Measurements from ENCODE around the gene VGLL3.
"Not testable (repeated sequence)": the region's sequence is repeated elsewhere in the genome, so short reads cannot be mapped to it uniquely, and the experiment has no call there.

The VGLL3 gene, protein sequence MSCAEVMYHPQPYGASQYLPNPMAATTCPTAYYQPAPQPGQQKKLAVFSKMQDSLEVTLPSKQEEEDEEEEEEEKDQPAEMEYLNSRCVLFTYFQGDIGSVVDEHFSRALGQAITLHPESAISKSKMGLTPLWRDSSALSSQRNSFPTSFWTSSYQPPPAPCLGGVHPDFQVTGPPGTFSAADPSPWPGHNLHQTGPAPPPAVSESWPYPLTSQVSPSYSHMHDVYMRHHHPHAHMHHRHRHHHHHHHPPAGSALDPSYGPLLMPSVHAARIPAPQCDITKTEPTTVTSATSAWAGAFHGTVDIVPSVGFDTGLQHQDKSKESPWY

DNA sequence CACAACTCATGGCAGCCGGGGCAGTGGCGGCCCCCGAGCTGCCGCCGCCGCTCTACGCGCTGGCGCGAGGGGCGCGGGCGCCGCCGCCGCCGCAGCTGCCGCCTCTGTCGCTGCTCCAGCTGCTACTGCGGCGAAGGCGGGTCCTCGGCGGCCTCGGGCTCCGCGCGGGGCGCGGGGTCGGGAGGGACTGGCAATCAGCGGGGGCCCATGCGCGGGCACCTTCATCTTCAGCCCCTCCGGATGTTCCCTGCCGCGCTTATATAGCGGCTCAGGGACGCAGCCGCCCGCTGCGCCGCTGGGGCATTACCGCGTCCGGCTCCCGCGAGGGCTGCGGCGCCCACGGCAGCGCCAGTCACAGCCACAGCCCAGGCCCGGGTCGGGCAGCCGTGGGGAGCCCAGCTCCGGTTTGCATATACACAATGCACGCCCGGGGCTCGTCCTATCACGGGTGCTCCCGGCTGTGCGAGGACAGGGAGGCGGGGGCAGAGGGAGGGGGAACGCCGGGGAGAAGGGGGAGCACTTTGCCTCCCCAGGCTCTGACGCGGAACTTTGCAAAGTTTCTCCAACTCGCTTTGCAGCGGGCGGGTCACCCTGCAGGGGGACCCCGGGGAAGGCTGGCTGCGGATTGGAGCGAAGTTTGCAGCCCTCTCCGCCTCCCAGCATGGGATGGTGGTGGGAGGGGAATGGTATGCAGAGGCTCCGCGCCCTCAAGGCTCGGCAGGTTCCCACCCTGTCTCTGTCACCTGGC is at the start of gene VGLL3:
VGLL3 (minus strand) TSS at position 416 of the 748 bp plus-strand sequence; CDS start at position 10, 406 bp downstream.
- DNase-seq, result no peak

DNA sequence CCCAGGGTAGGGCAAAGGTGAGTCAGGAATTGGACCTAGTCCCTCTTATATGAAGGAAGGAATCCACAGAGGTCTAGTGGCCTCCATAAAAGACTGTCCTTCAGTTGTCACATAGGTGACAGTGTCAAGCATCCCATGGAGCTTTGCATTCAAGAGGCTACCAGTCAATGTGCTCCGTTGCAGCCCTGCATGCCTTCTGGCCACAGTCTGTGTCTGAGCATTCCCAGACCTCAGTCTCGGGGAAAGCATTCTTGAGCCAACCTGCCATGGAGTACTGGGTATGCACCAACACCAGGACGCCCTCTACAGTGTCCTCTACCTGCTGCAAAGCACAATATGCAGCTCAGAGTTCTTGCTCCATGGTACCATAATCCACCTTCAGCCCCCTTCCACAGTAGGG is 46.7 kb upstream of the VGLL3 start:
- DNase-seq, result no peak

DNA sequence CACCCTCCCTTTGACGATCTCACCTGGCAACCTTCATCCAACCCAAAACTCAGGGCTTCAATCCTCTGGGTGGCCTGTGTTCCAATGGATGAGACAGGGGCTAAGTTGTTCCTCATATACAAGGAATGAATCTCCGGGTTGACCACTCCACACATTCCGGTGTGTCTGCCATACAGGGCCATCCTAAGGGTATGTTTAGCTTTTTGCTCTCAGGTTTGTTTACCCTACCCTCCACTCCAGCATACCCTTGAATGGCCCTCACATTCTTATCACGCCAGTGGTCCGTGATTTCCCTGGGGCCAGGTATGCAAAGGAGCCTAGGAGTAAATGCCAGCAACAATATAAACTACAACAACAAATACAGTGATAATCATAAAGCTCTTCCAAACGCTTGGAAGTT is 45.7 kb upstream of the VGLL3 start:
- no peak for DNase-seq

DNA sequence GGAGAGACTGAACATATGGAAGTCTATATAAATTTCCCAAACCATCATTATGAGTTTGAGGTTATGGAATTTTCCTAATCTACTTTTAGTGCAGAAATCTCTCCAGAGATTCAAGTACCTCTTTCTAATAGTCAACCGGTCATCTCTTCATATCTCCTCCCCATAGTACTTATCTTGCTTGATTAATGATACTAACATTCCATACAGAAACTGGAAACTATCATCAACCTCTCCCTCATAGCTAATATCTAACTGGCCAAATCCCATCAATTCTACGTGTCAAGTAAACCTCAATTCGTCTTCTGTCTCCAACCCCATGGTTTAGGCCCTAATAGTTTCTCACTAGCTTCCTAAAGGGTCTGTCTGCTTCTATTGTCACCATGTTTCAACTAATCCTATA is 44.4 kb upstream of the VGLL3 start:
- DNase-seq, result no peak

DNA sequence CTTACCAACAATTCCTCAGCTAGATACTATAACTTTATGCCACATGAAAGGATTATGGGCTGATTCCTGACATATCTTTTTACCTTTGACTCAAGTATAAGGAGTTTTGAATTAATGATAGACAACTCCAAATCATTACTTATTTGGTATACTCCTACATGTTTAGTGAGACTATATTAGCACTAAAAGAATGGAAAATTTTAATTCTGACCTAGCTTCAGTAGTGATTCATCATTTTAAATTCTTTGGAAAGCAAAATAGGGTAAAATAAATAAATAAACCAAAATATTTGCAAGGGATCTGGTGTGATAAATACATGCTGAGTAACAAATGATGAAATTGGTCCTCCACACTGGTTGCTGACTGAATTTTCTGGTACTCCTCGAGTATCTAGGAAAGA is 42.3 kb upstream of the VGLL3 start:
- no peak for DNase-seq

DNA sequence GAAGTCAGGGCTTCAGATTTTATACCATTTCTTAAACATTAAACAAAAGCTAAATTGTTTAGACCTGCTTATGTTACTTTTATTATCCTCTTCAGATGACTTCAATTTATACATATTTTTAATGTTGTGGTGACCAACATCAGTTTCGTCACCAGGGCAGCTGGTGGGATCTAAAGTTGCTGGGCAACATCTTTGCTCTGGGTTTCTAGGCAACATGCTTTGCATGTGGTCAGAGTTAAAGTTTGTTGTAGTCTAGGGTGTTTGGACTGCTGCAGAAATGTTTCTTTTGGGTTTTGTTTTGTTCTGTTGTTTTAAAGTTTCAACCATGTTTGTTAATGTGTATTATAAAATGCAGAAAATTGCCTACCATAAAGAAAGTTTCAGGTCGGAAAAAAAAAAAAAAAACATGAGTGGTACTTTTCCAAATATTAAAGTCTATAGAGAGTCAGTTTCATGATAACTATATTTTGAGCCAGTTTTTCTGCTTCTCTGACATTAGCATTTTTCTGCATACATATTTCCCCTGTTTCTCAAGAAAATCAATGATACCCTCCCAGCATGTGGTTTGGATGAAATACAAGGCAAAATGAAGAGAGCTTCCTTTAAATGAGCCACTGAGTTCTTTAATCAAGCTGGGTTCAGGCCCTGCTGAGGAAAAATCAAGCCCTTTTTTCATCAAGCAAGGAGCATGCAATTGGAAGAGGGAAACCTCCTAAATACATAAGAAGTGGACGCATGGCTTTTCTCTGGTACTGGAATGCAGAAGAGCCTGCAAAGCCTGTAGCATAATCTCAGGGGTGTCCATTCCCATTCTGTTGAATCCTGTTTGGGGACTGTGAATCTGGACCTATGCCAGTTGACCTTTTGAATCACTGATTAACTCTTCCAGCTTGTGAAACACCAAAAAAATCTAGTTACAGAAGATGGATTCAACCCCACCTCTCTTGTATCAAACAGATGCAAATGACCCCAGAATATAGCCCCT is 35.0 kb upstream of the VGLL3 start:
- DNase-seq, result no peak

DNA sequence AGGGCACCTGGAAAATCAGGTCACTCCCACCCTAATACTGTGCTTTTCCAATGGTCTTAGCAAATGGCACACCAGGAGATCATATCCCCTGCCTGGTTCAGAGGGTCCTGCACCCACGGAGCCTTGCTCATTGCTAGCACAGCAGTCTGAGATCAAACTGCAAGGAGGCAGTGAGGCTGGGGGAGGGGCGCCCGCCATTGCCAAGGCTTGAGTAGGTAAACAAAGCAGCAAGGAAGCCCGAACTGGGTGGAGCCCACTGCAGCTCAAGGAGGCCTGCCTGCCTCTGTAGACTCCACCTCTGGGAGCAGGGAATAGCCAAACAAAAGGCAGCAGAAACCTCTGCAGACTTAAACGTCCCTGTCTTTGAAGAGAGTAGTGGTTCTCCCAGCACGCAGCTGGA is 26.4 kb upstream of the VGLL3 start:
- DNase-seq, result not testable (repeated sequence)

DNA sequence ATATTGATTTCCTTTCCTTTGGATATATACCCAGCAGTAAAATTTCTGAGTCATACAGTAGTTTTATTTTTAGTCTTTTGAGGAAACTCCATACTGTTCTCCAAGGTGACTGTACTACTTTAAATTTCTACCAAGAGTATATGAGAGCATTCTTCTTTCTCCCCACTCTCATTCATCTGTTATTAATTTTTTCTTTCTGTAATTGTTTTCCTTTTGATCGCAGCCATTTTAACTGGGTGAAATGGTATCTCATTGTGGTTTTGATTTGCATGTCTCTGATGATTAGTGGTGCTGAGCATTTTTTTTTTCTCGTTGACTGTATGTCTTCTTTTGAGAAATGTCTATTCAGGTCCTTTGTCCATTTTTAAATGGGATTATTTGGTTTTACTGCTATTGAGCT is 18.3 kb upstream of the VGLL3 start:
- no peak for DNase-seq

DNA sequence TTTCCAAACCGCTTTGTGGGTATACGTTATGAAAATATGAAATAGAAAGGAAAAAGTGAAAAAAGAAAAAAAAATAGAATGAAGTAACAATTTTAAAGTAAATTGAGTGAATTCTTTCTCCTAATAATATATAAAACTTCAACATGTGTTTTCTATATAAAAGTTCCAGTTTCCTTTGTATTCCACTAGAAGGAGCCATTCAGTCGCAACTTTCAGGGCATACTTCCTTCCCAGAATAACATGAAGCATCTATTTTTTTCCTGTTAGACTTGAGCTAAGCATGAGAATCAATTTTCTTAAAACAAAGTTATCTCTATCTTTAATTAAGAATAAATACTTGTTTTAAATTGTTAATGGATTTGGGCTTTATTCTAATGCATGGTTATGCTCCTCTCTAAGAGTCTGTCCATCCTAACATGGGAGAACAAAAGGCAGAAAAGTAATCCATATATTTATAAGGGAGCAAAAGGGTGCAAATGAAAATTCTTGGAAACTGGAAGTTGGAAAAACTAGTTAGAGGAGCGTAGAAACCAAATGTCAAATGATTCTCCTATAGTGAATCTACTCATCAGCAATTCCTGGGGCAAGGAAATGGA is 16.0 kb upstream of the VGLL3 start:
- DNase-seq, result no peak

DNA sequence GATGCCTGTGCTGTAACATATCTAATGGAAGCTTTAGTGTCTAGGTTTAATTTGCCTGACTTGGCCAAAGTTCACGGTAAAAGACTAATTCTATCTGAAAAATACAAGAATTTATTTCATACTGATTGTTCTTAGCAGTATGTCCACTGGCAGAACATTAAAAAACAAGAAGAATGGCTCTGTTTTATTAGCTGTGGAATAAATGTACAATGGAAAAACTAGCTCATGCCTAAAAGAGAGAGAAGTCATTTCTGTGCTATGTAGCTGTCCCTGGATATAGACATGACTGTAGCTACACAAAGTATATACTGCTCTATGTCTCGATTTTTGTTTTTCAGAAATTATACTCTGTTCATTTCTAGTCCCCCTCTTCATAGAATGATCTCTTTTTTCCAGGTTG is 13.9 kb upstream of the VGLL3 start:
- DNase-seq, result no peak

DNA sequence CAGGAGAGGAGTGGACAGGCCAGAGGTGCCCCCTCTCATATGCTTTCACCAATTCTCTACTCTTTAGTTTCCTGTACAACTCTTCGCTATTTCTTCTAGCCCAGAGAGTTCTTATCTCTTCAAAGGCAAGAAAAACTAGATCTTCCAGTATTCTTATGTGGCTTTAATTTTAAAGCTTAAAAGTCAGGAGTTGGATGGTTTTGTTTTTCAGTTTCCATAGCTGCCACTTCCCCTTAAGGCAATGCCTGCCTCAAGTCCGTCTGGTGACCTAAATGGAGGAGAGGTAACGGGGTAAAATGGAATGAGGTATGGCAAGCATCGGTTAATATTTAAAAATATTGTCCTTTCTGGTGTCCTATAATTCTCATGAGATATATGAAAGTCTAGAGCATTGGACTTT is 11.4 kb upstream of the VGLL3 start:
- DNase-seq, result no peak

DNA sequence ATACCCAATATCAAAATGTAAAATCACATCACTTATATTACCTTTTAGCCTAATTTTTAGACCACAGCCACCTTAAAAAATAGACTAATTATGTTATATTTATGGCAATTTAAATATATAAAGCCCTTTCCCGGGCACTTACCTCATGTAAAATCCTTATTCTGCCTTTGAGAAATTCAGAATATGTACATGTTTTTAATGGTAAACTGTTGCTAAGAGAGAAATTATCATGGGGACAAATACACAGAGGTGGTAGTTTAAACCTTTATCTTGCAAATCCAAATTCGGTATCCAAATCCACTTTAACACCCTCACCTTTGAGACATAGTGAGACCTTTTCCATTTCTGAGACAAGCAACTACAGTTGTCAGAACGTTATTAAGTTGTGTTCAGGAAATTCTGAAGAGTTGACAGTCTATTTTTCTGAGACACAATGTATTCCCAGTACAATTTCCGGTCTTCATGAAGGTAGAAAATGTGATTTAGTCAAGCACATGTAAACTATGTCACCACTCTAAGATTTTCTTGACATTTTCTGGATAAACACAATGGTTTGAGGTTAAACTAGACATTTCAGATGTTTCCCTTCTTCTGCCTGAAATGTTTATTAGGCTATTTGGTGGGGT is 10.6 kb upstream of the VGLL3 start:
- no peak for DNase-seq

DNA sequence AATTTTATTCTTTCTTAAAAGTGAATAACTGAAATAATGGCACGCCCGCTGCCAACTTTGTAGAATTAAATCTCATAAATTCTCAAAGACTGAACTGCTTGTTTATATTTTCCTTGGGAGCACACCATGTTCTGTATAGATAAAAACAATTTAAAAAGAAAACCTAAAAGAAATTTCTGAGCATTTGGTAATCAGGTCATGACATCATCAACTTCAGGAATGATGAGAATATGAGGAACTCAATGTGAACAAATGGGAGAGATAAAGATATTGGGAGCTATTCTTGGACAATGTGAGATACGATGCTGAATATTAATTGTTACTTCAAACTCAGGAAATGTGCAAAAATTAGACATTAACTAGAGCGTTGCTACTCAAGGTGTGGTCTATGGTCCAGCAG is 10.0 kb upstream of the VGLL3 start:
- no peak for DNase-seq

DNA sequence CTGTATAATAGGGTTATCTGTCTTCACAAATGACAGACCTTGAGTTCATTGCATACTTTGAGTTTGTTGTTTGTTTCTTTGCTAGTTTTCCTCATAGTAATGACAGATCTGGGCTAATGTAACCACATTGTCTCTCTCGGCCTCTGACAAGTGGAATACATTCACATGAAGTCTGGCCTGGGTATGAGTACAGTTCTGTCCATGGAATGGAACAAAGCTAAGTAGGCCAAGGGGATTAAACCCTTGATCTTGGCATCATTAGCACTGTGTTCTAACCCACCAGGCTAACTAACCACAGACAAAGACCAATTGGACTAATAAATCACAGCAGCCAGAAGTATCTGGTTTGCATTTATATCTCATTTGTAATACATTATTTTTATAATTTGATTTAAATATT is 7.6 kb upstream of the VGLL3 start:
- DNase-seq, result no peak

DNA sequence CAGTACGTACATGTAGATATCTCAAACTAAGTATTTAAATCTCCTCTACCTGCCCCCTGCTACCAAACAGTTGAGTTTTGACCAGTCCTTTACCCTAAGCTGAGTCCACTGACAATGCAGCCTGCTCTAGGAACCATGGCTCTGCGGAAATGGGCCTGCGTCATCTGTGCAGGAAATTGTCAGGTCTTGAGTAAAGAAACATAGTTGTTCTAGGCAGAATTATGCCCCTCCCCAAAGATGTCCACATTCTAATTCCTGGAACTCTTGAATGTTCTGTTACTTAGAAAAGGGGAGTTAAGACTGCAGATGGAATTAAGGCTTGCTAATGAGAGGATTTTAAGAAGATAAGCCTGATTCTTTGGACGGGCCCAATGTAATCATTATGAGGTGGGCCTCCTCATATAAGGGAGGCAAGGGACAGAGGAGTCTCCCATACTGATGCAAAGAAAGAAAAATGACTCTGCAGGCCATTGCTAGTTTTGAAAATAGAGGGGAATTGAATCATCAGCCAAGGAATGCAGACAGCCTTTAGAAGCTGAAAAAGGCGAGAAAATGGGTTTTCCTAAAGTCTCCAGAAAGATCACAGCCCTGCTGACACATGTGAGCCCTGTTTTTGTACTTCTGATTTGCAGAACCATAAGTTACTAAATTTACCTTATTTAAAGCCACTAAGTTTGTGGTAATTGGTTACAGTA is 5.5 kb upstream of the VGLL3 start:
- DNase-seq, result no peak

DNA sequence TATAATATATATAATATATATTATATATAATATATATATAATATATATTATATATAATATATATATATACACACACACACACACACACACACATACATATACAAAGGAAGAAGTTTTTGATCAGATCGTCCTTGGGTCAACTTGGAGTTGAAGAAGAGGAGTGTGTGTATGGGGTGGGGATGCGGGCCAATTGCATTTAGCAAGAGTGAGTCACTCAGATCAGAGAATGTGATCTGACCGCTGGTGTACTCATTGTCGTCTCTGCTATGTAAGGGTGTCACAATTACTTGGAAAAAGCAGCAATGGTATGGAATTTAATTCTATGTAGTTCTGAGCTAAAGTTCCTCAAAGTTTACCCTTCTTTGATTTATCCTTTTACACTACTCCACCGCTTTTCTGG is 4.6 kb upstream of the VGLL3 start:
- no peak for DNase-seq

DNA sequence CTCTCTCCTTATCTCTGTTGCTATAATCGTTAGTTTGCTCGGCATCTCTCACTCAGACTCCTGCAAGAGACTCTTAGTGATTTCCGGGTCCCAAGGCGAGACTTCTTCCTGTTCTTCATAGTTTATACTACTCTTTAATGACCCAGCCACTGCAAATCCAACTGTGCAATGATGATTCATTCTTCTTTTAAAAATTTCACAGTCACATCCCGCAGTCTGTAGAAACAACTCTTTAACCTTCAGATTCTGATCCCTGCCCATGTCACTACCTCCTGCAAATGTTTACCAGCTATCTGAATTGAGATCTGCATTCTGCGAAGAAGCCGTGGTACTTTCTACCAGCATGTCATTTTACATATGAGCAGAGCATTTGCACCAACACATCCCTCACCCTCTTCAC is 2.8 kb upstream of the VGLL3 start:
- DNase-seq, result no peak

DNA sequence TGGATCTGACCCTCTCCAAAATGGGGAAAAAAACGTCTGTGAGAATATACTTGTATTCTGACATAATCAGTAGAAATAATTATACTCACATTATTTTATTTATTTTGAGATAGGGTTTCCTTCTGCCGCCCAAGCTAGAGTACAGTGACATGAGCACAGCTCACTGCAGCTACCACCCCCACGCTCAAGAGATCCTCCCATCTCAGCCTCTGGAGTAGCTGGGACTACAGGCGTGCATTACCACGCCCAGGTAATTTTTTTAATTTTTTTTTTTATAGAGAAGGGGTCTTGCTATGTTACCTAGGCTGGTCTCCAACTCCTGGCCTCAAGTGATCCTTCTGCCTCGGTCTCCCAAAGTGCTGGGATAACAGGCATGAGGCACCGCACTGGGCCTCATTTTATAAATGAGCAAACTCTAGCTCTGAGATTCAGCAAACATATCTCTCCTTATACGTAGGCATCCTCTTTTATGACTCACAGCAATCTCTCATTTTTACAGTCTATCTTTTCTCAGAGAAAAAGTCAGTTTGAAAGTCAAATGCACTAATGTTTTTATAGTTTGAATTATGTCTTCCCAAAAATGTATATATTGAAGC is 989 bp upstream of the VGLL3 start:
- DNase-seq, result no peak

DNA sequence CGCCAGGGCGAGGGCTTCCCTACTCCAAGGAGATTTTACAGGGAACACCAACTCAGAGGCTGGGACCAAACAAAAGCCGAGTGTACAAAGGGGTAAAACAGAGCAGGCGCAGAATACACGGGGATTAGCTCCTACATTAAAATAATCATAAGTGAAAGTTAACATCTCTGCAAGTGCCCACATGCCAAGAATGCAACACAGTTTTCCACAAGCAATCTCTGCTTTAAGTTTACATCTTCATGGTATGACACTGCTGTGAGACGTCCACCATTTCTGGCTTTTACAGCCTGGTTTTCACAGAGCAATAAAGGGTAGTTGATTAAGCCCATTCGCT is 500 bp upstream of the VGLL3 start:
- no peak for DNase-seq

DNA sequence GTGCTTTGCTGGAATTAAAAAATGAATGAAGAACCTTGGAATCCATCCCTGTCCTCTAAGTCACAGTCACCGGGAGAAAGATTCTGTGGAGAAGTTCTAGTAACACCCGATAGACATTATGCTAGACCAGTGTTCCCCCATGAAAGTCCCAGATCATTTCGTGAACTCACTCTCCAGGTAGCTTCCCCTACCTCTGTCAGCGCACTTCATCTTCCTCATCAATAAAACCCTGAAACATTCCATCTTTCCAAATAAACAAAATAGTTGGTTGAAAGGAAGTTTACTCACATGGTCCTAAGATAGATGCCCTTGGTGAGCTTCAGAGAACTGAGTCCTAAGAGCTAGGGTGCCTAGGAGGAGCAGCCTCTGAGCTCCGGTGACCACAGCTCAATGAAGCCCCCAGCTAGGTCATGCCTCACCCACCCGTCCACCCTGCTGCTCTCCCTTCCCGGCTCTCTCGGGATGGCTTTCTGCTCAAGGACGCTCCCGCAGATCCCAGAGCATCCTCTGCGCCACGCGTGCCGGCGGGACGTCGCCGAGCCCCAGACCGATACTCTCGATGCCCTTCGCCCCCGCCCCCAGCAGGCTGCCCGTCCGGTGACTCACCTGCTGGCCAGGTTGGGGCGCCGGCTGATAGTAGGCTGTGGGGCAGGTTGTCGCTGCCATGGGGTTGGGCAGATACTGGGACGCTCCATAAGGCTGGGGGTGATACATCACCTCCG is 776 bp downstream of the VGLL3 start:
- no peak for DNase-seq

DNA sequence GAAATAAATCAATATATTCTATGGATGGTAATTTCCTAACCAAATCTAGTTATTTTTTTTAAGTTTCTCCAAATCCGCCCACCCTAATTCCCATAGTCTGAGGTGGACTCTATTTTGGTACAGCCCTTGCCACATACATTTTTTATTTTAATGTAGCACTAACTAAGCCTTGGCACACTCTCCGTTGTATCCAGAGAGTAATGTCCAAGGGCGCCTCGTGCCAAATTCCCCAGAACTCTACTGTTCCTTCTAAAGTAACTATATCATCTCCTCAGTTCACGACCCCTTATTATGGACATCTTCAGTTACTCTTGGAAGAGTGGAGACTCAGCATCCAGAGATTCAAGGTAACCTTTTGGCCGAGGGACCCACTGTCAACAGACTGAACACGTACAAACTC is 1.3 kb downstream of the VGLL3 start:
- DNase-seq, result no peak
